Measurements from ENCODE around the gene PODXL. TPM values are rescaled to one million over a fixed set of nuclear protein-coding genes. Genes with fewer than 3 reads are reported as not detected.
A peak's percentile ranks its signal among the peaks of the same experiment; 100 is the strongest.

PODXL gene
- total RNA-seq, 1 experiment from 2014 or later = 37.5 TPM

GRCh38 chr7:131508754-131509486, 47.5 kb downstream of the PODXL start (continued):
- TF ChIP-seq ZBTB33 (IDR thresholded peaks at IDR 0.05; ENCODE audit: extremely low read depth, insufficient replicate concordance, low read length) = no peak

- H4K20me1 ChIP-seq (ENCODE audit: insufficient read depth) = no peaks in the 10 kb centered on the region
- ATAC-seq = peak; percentile 89
- POLR2A ChIA-PET = no interaction called here
- BruUV-seq (replicated peaks) = TSS peak; percentile 22
- peaks cover 0 to 5% of the 10 kb centered on the region in 2 experiments; a peak in 1 of 4 replicates for H3K4me1 ChIP-seq (ENCODE audit: control insufficient read depth in 1 of 2, insufficient read depth in 2 of 2, low read length in 2 of 2)
- DNase-seq (ENCODE audit: low read depth, low spot score) = peak; percentile 44
- no peaks in the 10 kb centered on the region for H3K27me3 ChIP-seq (ENCODE audit: insufficient read depth, low read length)
- no peak overlapping the region for H3K4me2 ChIP-seq (ENCODE audit: low read length)
- no peak overlapping the region for H3K9ac ChIP-seq (ENCODE audit: low read length)
- peaks cover 5% of the 10 kb centered on the region; the same call in 1 of the 2 replicates for H3K79me2 ChIP-seq (ENCODE audit: insufficient read depth, low read length)
- peaks cover 0 to 10% of the 10 kb centered on the region in 2 experiments; a peak in 1 of 4 replicates for H3K36me3 ChIP-seq (ENCODE audit: control insufficient read depth in 1 of 2, insufficient read depth in 2 of 2, low read length in 2 of 2)
- no peak overlapping the region for H2AFZ ChIP-seq (ENCODE audit: low read depth, low read length, poor library complexity, severe bottlenecking)
- no peaks in the 10 kb centered on the region for H3K9me3 ChIP-seq (ENCODE audit: control insufficient read depth in 1 of 2, insufficient read depth in 1 of 2, low read depth in 1 of 2, low read length in 2 of 2)
- H3K27ac ChIP-seq (ENCODE audit: low read depth, low read length) = no peak overlapping the region
- RAD21 ChIA-PET (ENCODE audit: low non-redundant PET in 1 of 2, low total read pairs in 2 of 2, uncharacterized antibody in 2 of 2, unreplicated experiment in 2 of 2) = interaction anchor here in 1 of 2 experiments (0.6 kb wide), 1 partner anchor 101 kb away, joined by 5 read pairs; no protein-coding TSS in a partner anchor
- intact Hi-C loops (cut with micrococcal nuclease) = loop anchor here (1.0 kb wide), 1 partner anchor 147 kb away; no protein-coding TSS in a partner anchor
- no peaks in the 10 kb centered on the region for H3K9me2 ChIP-seq (ENCODE audit: insufficient read depth)
- H3K4me3 ChIP-seq (replicated peaks in 1 of 2; ENCODE audit: low read depth in 1 of 2, low read length in 2 of 2) = no peak overlapping the region
- CTCF ChIA-PET = interaction anchor here (1.3 to 2.5 kb wide), 2 partner anchors 15 to 148 kb away, joined by 3 to 18 read pairs; no protein-coding TSS in a partner anchor
- TF ChIP-seq EZH2phosphoT487 (IDR thresholded peaks at IDR 0.05; ENCODE audit: borderline replicate concordance) = no peak
- no peak for TF ChIP-seq ZNF274 (IDR thresholded peaks at IDR 0.05; ENCODE audit: low read depth, low read length)
- TF ChIP-seq TCF7L2 (IDR thresholded peaks at IDR 0.05; ENCODE audit: borderline replicate concordance, extremely low read depth, insufficient read depth, insufficient read length) = no peak
- TF ChIP-seq CTCF (IDR thresholded peaks at IDR 0.05 in 2 of 3, conservative IDR thresholded peaks at IDR 0.05 in 1 of 3; ENCODE audit: borderline replicate concordance in 1 of 3, insufficient read depth in 1 of 3, low read depth in 2 of 3, low read length in 2 of 3) = peak; percentile 88 to 97 (median 93); a peak in 5 of 6 replicates
- TF ChIP-seq FOSL1 (IDR thresholded peaks at IDR 0.05; ENCODE audit: low read depth) = no peak
- TF ChIP-seq YY1 (IDR thresholded peaks at IDR 0.05; ENCODE audit: extremely low read depth, insufficient replicate concordance, low read depth, low read length) = no peak
- no peak for TF ChIP-seq ZBTB33 (IDR thresholded peaks at IDR 0.05; ENCODE audit: extremely low read depth, insufficient replicate concordance, low read length)
- TF ChIP-seq JUND (IDR thresholded peaks at IDR 0.05) = no peak
- peak; percentile 95 for TF ChIP-seq RAD21 (IDR thresholded peaks at IDR 0.05; ENCODE audit: low read depth)
These were observed 48.7 kb downstream of the PODXL start for GRCh38 chr7:131507592-131508331.

Data from HCT116 (cell line).